Caco-2 (cell line): ENCODE data around the gene ZAP70. TPM values are rescaled to one million over a fixed set of nuclear protein-coding genes. Genes with fewer than 3 reads are reported as not detected.

Experiments
- BruUV-seq: library from RNA; stranded (reverse); fragments of 400-500 nt; replicated peaks from 2 replicates; lab custom pipeline; 2021; lab: Mats Ljungman, UMichigan
- CTCF ChIA-PET: fragments of 300-600 bp; sonication (Branson Sonifier 250); formaldehyde crosslinking; loops from one replicate; lab custom pipeline; 2022; ENCODE audit warnings: antibody characterized with exemption; lab: Charles Lee
- POLR2A ChIA-PET: fragments of 300-600 bp; sonication (Branson Sonifier 250); formaldehyde crosslinking; loops from one replicate; lab custom pipeline; 2022; ENCODE audit warnings: antibody characterized with exemption; lab: Charles Lee
- DNase-seq, 2 experiments: peaks; one replicate each; pipeline versions ENCODE4 v3.0.0 to v3.0.0-alpha.2; 2020 to 2022
- H3K27me3 ChIP-seq: replicated peaks from 2 replicates; pipeline ENCODE4 v1.6.0; 2011; ENCODE audit warnings: low read length; ENCODE audit not compliant: control insufficient read depth, insufficient read depth
- H3K36me3 ChIP-seq: 2 replicates; pipeline ENCODE4 v1.5.1; 2011; ENCODE audit warnings: low read length; ENCODE audit not compliant: control insufficient read depth, insufficient read depth
- H3K4me1 ChIP-seq: fragments of 250-450 bp; sonication (Bioruptor Pico); 2 replicates; pipeline ENCODE4 v1.5.1; 2020; ENCODE audit warnings: mild to moderate bottlenecking
- H3K4me3 ChIP-seq: 2 replicates; pipeline ENCODE4 v1.5.1; 2011; ENCODE audit warnings: low read depth, mild to moderate bottlenecking, control low read depth, low read length
- H3K9me3 ChIP-seq: fragments of 250-450 bp; sonication (Bioruptor Pico); 2 replicates; pipeline ENCODE4 v1.5.1; 2020; ENCODE audit warnings: mild to moderate bottlenecking, moderate library complexity
- H3K27ac Mint-ChIP-seq: one replicate; pipeline ENCODE4 v1.8.0; 2022; ENCODE audit warnings: mixed read lengths; ENCODE audit not compliant: unreplicated experiment
- H3K27me3 Mint-ChIP-seq: one replicate; pipeline ENCODE4 v1.8.0; 2022; ENCODE audit warnings: mixed read lengths; ENCODE audit not compliant: insufficient read depth, unreplicated experiment
- H3K36me3 Mint-ChIP-seq: one replicate; pipeline ENCODE4 v1.8.0; 2022; ENCODE audit warnings: mild to moderate bottlenecking, mixed read lengths; ENCODE audit not compliant: insufficient read depth, unreplicated experiment
- H3K4me1 Mint-ChIP-seq: one replicate; pipeline ENCODE4 v1.8.0; 2022; ENCODE audit warnings: low read depth, mixed read lengths; ENCODE audit not compliant: unreplicated experiment
- H3K4me3 Mint-ChIP-seq: one replicate; pipeline ENCODE4 v1.8.0; 2022; ENCODE audit warnings: mild to moderate bottlenecking, moderate library complexity, mixed read lengths; ENCODE audit not compliant: unreplicated experiment
- H3K9me3 Mint-ChIP-seq: one replicate; pipeline ENCODE4 v1.8.0; 2022; ENCODE audit warnings: mixed read lengths; ENCODE audit not compliant: unreplicated experiment
- intact Hi-C: fragments of 100-400 bp; cut with micrococcal nuclease; formaldehyde crosslinking; loops from one replicate; pipeline ENCODE4 v1.10.0; 2022; ENCODE audit not compliant: unreplicated experiment
- total RNA-seq: library from RNA; stranded (reverse); gene quantifications from 2 replicates; pipeline ENCODE4 v1.2.3, GENCODE V29; 2022
- TF ChIP-seq, protein P1 (sequence below), 2 experiments: fragments of 200-600 bp in 1 of 2; IDR thresholded peaks; 1 replicate in 1 of 2; 2 replicates in 1 of 2; pipeline versions ENCODE4 v1.5.1 to v1.8.0; 2011 to 2022; ENCODE audit warnings: antibody characterized with exemption in 1 of 2, control low read depth in 1 of 2, inconsistent platforms in 1 of 2, low read depth in 1 of 2, low read length in 1 of 2, mild to moderate bottlenecking in 1 of 2, moderate library complexity in 1 of 2; ENCODE audit not compliant: insufficient read depth in 1 of 2, severe bottlenecking in 1 of 2, unreplicated experiment in 1 of 2

ZAP70 gene
- total RNA-seq, 1 experiment from 2014 or later = 0.82 TPM

DNA sequence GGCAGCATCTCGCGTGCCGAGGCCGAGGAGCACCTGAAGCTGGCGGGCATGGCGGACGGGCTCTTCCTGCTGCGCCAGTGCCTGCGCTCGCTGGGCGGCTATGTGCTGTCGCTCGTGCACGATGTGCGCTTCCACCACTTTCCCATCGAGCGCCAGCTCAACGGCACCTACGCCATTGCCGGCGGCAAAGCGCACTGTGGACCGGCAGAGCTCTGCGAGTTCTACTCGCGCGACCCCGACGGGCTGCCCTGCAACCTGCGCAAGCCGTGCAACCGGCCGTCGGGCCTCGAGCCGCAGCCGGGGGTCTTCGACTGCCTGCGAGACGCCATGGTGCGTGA, 10.7 kb downstream of the ZAP70 start:
- TF ChIP-seq, protein P1, sequence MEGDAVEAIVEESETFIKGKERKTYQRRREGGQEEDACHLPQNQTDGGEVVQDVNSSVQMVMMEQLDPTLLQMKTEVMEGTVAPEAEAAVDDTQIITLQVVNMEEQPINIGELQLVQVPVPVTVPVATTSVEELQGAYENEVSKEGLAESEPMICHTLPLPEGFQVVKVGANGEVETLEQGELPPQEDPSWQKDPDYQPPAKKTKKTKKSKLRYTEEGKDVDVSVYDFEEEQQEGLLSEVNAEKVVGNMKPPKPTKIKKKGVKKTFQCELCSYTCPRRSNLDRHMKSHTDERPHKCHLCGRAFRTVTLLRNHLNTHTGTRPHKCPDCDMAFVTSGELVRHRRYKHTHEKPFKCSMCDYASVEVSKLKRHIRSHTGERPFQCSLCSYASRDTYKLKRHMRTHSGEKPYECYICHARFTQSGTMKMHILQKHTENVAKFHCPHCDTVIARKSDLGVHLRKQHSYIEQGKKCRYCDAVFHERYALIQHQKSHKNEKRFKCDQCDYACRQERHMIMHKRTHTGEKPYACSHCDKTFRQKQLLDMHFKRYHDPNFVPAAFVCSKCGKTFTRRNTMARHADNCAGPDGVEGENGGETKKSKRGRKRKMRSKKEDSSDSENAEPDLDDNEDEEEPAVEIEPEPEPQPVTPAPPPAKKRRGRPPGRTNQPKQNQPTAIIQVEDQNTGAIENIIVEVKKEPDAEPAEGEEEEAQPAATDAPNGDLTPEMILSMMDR (IDR thresholded peaks at IDR 0.05; ENCODE audit: insufficient read depth in 1 of 2, low read depth in 1 of 2, low read length in 1 of 2, severe bottlenecking in 1 of 2, unreplicated experiment in 1 of 2) = no peak
- intact Hi-C loops = no loop called here
- Histone ChIP-seq H3K36me3 (no peaks in the 10 kb centered on the region), H3K27me3 (no peaks in the 10 kb centered on the region), H3K9me3 (no peaks in the 10 kb centered on the region), H3K4me1 (peaks cover 8% of the 10 kb centered on the region), H3K4me3 (no peak overlapping the region)
- Mint-ChIP-seq H3K9me3 (peaks cover 11% of the 10 kb centered on the region), H3K36me3 (no peaks in the 10 kb centered on the region), H3K4me3 (no peak overlapping the region), H3K4me1 (peaks cover 10% of the 10 kb centered on the region), H3K27me3 (no peaks in the 10 kb centered on the region), H3K27ac (no peak overlapping the region)
- ChIA-PET POLR2A (no interaction called here), CTCF (no interaction called here)
- no TSS peak for BruUV-seq
- no peak for DNase-seq

DNA sequence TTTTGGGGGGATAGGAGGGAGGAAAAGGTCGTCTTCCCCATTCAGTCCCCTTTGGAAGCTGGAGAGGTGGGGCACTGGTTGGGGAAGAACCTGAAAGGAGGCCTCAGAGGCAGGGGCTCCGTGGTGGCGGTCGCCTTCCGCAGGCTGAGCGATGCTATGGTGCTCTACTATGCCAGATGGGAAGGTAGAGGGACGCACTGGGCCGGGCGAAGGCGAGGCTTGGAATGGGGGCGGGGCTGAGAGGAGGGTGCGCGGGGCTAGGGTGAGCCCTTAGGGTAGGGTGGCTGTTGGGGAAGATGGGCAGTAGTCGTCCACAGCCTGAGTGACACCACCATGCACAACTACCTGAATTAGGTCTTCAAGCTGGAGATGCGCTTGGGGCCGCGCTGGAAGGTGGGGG, 11.1 kb downstream of the ZAP70 start:
- DNase-seq = no peak
- H3K27me3 Mint-ChIP-seq = no peaks in the 10 kb centered on the region
- Histone ChIP-seq H3K36me3 (no peaks in the 10 kb centered on the region), H3K9me3 (no peaks in the 10 kb centered on the region), H3K4me3 (no peak overlapping the region), H3K27me3 (no peaks in the 10 kb centered on the region), H3K4me1 (peaks cover 8% of the 10 kb centered on the region)
- CTCF ChIA-PET = no interaction called here
- POLR2A ChIA-PET = no interaction called here
- no TSS peak for BruUV-seq
- H3K4me3 Mint-ChIP-seq = no peak overlapping the region
- H3K36me3 Mint-ChIP-seq = no peaks in the 10 kb centered on the region
- H3K4me1 Mint-ChIP-seq = peaks cover 10% of the 10 kb centered on the region
- TF ChIP-seq, protein P1 (IDR thresholded peaks at IDR 0.05; ENCODE audit: insufficient read depth in 1 of 2, low read depth in 1 of 2, low read length in 1 of 2, severe bottlenecking in 1 of 2, unreplicated experiment in 1 of 2) = no peak
- peaks cover 11% of the 10 kb centered on the region for H3K9me3 Mint-ChIP-seq
- no peak overlapping the region for H3K27ac Mint-ChIP-seq
- intact Hi-C loops = no loop called here

DNA sequence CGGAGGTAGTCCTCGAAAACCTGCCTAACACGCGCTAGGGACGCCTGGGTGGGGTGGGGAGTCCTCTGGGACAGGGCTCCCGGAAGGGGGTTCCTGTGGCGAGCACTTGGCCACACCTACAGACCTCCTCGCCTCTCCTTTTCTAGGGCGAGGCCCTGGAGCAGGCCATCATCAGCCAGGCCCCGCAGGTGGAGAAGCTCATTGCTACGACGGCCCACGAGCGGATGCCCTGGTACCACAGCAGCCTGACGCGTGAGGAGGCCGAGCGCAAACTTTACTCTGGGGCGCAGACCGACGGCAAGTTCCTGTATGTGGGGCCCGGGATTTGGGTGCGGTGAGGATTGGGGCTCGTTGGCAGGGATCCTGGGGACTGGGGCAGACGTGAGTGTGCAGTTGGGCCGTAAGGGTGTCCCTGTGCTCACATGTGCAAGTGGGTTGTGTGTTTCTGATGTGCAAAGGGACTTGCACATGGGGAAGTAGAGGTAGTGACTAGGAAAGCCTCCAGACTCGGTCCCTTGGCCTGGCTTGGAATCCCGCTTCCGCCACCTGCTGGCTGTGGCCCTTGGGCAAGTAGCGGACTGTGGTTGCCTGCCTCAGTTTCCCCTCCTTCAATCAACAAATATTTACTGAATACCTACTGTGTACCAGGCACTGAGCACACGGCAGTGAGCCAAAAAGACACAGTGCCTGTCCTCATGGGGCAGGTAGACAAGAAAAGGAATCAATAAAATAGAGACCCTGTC, 11.7 kb downstream of the ZAP70 start:
- DNase-seq = no peak
- H3K4me1 ChIP-seq = peaks cover 8% of the 10 kb centered on the region
- ChIA-PET CTCF (no interaction called here), POLR2A (no interaction called here)
- H3K4me3 ChIP-seq = no peak overlapping the region
- TF ChIP-seq, protein P1 (IDR thresholded peaks at IDR 0.05; ENCODE audit: insufficient read depth in 1 of 2, low read depth in 1 of 2, low read length in 1 of 2, severe bottlenecking in 1 of 2, unreplicated experiment in 1 of 2) = no peak
- Mint-ChIP-seq H3K27ac (no peak overlapping the region), H3K4me3 (no peak overlapping the region), H3K27me3 (no peaks in the 10 kb centered on the region), H3K36me3 (no peaks in the 10 kb centered on the region), H3K4me1 (peaks cover 10% of the 10 kb centered on the region), H3K9me3 (peaks cover 11% of the 10 kb centered on the region)
- peaks cover 4% of the 10 kb centered on the region for H3K9me3 ChIP-seq
- intact Hi-C loops = no loop called here
- no TSS peak for BruUV-seq
- H3K27me3 ChIP-seq = no peaks in the 10 kb centered on the region
- no peaks in the 10 kb centered on the region for H3K36me3 ChIP-seq
